ENCODE data around the gene TRMT112. TPM values are rescaled to one million over a fixed set of nuclear protein-coding genes. Genes with fewer than 3 reads are reported as not detected.
A peak's percentile ranks its signal among the peaks of the same experiment; 100 is the strongest.

TRMT112 gene
- total and polyA plus RNA-seq, 2 of the 8 experiments (the other 6 are each of a cell fraction or from before 2014, with no cell fraction given) = 300 to 650 TPM

- POLR2A ChIA-PET (ENCODE audit: partially characterized antibody) = interaction anchor here (0.6 to 3.9 kb wide), 4 partner anchors 10 to 61 kb away, joined by 3 to 24 read pairs (median 4); partner anchors contain the start of genes PRDX5 and TRMT112
- H3K4me1 ChIP-seq (replicated peaks in 1 of 4; ENCODE audit: control insufficient read depth in 3 of 4, insufficient read depth in 4 of 4, low read length in 3 of 4) = peaks cover 3 to 14% (median 12%) of the 10 kb centered on the region in 4 experiments; a peak in 6 of 7 replicates
- CTCF ChIA-PET (ENCODE audit: partially characterized antibody) = interaction anchor here (0.6 to 20.8 kb wide), 6 partner anchors 11 to 253 kb away, joined by 3 to 614 read pairs (median 4); partner anchors contain the start of genes CCDC88B, PRDX5 and TRMT112
- TF ChIP-seq SP4 (IDR thresholded peaks at IDR 0.05; ENCODE audit: low read length) (no peak), NANOG (IDR thresholded peaks at IDR 0.05; ENCODE audit: insufficient read depth, low read depth, low read length, poor library complexity, severe bottlenecking) (no peak), JUND (IDR thresholded peaks at IDR 0.05; ENCODE audit: low read length) (no peak), YY1 (IDR thresholded peaks at IDR 0.05; ENCODE audit: low read depth, low read length) (no peak), SIRT6 (IDR thresholded peaks at IDR 0.05; ENCODE audit: low read length) (no peak), TAF7 (optimal IDR thresholded peaks at IDR 0.05; ENCODE audit: borderline replicate concordance, low read depth, low read length) (no peak), SRF (IDR thresholded peaks at IDR 0.05; ENCODE audit: low read depth, low read length) (no peak), HDAC6 (IDR thresholded peaks at IDR 0.05; ENCODE audit: low read depth, low read length) (no peak), FOSL1 (IDR thresholded peaks at IDR 0.05; ENCODE audit: insufficient read depth, low read depth, low read length) (no peak)
- TF ChIP-seq, protein P1, sequence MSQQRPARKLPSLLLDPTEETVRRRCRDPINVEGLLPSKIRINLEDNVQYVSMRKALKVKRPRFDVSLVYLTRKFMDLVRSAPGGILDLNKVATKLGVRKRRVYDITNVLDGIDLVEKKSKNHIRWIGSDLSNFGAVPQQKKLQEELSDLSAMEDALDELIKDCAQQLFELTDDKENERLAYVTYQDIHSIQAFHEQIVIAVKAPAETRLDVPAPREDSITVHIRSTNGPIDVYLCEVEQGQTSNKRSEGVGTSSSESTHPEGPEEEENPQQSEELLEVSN (IDR thresholded peaks at IDR 0.05) = no peak
These were observed 10.3 kb downstream of the TRMT112 start for GRCh38 chr11:64306876-64307622.

More at GRCh38 chr11:64306876-64307622, 10.3 kb downstream of the TRMT112 start:
- Histone ChIP-seq H2BK20ac (ENCODE audit: low read length) (no peak overlapping the region), H3K79me2 (ENCODE audit: control insufficient read depth in 1 of 2, insufficient read depth in 2 of 2, low read length in 2 of 2) (peaks cover 0 to 21% of the 10 kb centered on the region in 2 experiments; a peak in 2 of 4 replicates), H3K4me3 (ENCODE audit: extremely low read depth in 1 of 4, insufficient read depth in 2 of 4, low read depth in 3 of 4, low read length in 4 of 4) (peak overlapping the region; percentile 62 to 93 (median 83)), H2AFZ (ENCODE audit: low read length) (no peak overlapping the region), H2BK5ac (ENCODE audit: low read depth, low read length) (no peak overlapping the region), H4K8ac (ENCODE audit: extremely low read depth, insufficient read depth, low read length) (peak overlapping the region; percentile 7; the same call in 1 of the 2 replicates), H3K56ac (replicated peaks; ENCODE audit: insufficient read length, low read depth, low read length) (no peak overlapping the region), H3K79me1 (ENCODE audit: low read depth, low read length) (peaks cover 13% of the 10 kb centered on the region; the same call in 1 of the 2 replicates), H4K91ac (replicated peaks; ENCODE audit: insufficient read length, low read length) (no peak overlapping the region), H3K4ac (replicated peaks; ENCODE audit: insufficient read length, low read depth, low read length) (no peak overlapping the region), H3K14ac (ENCODE audit: insufficient read length) (no peak overlapping the region), H3K23me2 (ENCODE audit: low read depth, low read length) (peaks cover 8% of the 10 kb centered on the region; the same call in 1 of the 2 replicates), H3K36me3 (ENCODE audit: control insufficient read depth in 2 of 4, insufficient read depth in 4 of 4, low read length in 3 of 4) (no peaks in the 10 kb centered on the region), H3K27ac (ENCODE audit: low read depth, low read length) (no peak overlapping the region), H3K18ac (ENCODE audit: extremely low read depth, low read length) (peak overlapping the region; percentile 13; the same call in 1 of the 2 replicates), H4K20me1 (replicated peaks in 1 of 2; ENCODE audit: control insufficient read depth in 1 of 2, insufficient read depth in 2 of 2, low read length in 2 of 2) (peaks cover 2 to 3% of the 10 kb centered on the region in 2 experiments), H2BK120ac (replicated peaks; ENCODE audit: low read depth, low read length) (no peak overlapping the region), H4K5ac (ENCODE audit: insufficient read length, low read depth, low read length) (no peak overlapping the region), H3K9me3 (ENCODE audit: insufficient read depth in 2 of 2, low read depth in 1 of 2, low read length in 1 of 2) (no peaks in the 10 kb centered on the region), H3K4me2 (ENCODE audit: insufficient read depth in 1 of 2, low read depth in 2 of 2, low read length in 2 of 2) (peak overlapping the region; percentile 96 to 98), H2AK5ac (ENCODE audit: low read depth, low read length) (no peak overlapping the region), H2BK15ac (ENCODE audit: low read length) (0 out of 2 replicates have a peak overlapping the region, but pooled peaks have one; percentile 88), H3K27me3 (replicated peaks in 1 of 4; ENCODE audit: control insufficient read depth in 3 of 4, extremely low read depth in 1 of 4, insufficient read depth in 3 of 4, low read length in 3 of 4) (peaks cover 0 to 5% (median under 1%) of the 10 kb centered on the region in 4 experiments; a peak in 2 of 7 replicates), H3K23ac (ENCODE audit: insufficient read length) (no peak overlapping the region), H3K9ac (replicated peaks in 1 of 4; ENCODE audit: extremely low read depth in 1 of 4, low read depth in 3 of 4, low read length in 3 of 4) (peak overlapping the region in 3 of 4 experiments; percentile 4 to 55 (median 22); a peak in 3 of 7 replicates), H2BK12ac (ENCODE audit: low read depth, low read length) (0 out of 2 replicates have a peak overlapping the region, but pooled peaks have one; percentile 90)
- DNase-seq (ENCODE audit: low read depth in 1 of 2, low spot score in 2 of 2) = no peak
- WGBS, 2 experiments (ENCODE audit: extremely low coverage in 1 of 2, insufficient coverage in 1 of 2, insufficient read length in 1 of 2, insufficient replicate concordance in 2 of 2, low coverage in 1 of 2, low lambda C conversion rate in 2 of 2, missing lambda C conversion rate in 1 of 2) = 88% methylated on average over 11 of the region's 15 CpGs; no CpG with 5 or more reads in 1 of the 2 experiments
- FAIRE-seq = no peak
